Measurements from ENCODE around the gene ZNF407. TPM values are rescaled to one million over a fixed set of nuclear protein-coding genes. Genes with fewer than 3 reads are reported as not detected.

ZNF407 gene
- total RNA-seq, 1 donor from 2014 or later = 26.7 TPM

GRCh38 chr18:74582642-74583041, 15.0 kb upstream of the ZNF407 start:
- Mint-ChIP-seq H3K4me3 (no peak overlapping the region), H3K27me3 (peaks cover 43% of the 10 kb centered on the region), H3K27ac (no peak overlapping the region), H3K9me3 (no peaks in the 10 kb centered on the region), H3K36me3 (ENCODE audit: low read depth) (no peaks in the 10 kb centered on the region), H3K4me1 (no peaks in the 10 kb centered on the region)
- DNase-seq (no peak), ATAC-seq (ENCODE audit: low read depth) (no peak)
- ChIA-PET CTCF (no interaction called here), POLR2A (no interaction called here)
- TF ChIP-seq CTCF (IDR thresholded peaks at IDR 0.05) = no peak
- intact Hi-C loops (cut with micrococcal nuclease) = no loop called here

DNA sequence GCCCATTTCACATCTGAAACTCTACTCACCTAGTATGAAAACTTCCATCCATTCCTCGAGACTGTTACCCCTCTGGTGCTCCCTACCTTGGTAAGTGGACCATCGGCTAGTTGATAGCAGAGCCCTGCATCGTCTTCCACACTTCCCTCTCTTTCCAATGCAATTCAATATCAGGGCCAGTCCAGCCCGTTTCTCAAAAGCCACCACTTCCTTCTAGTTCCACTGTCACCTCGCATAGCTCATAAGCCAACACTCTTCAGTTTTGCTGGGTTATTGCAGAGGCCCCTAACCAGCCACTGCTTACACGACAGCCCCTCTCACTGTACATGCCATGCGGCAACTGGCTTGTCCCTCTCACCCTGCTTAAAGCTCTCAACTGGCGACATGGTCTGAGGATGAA, 10.2 kb upstream of the ZNF407 start:
- Mint-ChIP-seq H3K4me1 (peaks cover 6% of the 10 kb centered on the region), H3K9me3 (no peaks in the 10 kb centered on the region), H3K4me3 (no peak overlapping the region), H3K36me3 (ENCODE audit: low read depth) (peaks cover 6% of the 10 kb centered on the region), H3K27ac (no peak overlapping the region), H3K27me3 (peaks cover 12% of the 10 kb centered on the region)
- TF ChIP-seq CTCF (IDR thresholded peaks at IDR 0.05) = no peak
- ChIA-PET POLR2A (no interaction called here), CTCF (no interaction called here)
- intact Hi-C loops (cut with micrococcal nuclease) = no loop called here
- ATAC-seq (ENCODE audit: low read depth) (no peak), DNase-seq (no peak)

DNA sequence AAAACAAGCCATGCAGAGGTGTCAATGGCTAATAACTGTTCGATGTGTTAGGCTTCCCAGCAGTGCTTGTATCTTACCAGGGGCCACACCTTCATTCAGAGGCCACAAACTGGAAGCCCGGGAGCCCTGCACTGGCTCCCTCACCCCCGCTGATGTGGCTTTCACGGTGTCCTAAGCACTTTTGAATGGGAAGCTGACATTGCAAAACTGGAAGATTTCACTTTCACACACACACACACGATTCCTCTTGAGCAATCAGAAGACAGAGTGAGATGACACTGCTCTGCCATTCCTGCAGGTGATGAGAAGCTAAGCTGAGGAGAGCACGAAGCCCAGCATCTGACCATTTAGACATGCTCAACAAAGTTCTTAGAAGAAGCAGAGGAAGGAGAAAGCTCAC, 8.6 kb upstream of the ZNF407 start:
- no peak overlapping the region for H3K4me3 Mint-ChIP-seq
- H3K27me3 Mint-ChIP-seq = peaks cover 6% of the 10 kb centered on the region
- ATAC-seq (ENCODE audit: low read depth) (no peak), DNase-seq (no peak)
- CTCF ChIA-PET = no interaction called here
- intact Hi-C loops (cut with micrococcal nuclease) = no loop called here
- H3K27ac Mint-ChIP-seq = no peak overlapping the region
- POLR2A ChIA-PET = no interaction called here
- no peak for TF ChIP-seq CTCF (IDR thresholded peaks at IDR 0.05)
- peaks cover 20% of the 10 kb centered on the region for H3K36me3 Mint-ChIP-seq (ENCODE audit: low read depth)
- peaks cover 14% of the 10 kb centered on the region for H3K4me1 Mint-ChIP-seq
- H3K9me3 Mint-ChIP-seq = no peaks in the 10 kb centered on the region

GRCh38 chr18:74589811-74590210, 7.9 kb upstream of the ZNF407 start:
- no peak for TF ChIP-seq CTCF (IDR thresholded peaks at IDR 0.05)
- H3K4me3 Mint-ChIP-seq = no peak overlapping the region
- CTCF ChIA-PET = no interaction called here
- no peak overlapping the region for H3K27ac Mint-ChIP-seq
- POLR2A ChIA-PET = interaction anchor here (0.6 kb wide), 1 partner anchor 19 kb away, joined by 4 read pairs; no protein-coding TSS in a partner anchor
- H3K4me1 Mint-ChIP-seq = peaks cover 18% of the 10 kb centered on the region
- no peaks in the 10 kb centered on the region for H3K9me3 Mint-ChIP-seq
- peaks cover 6% of the 10 kb centered on the region for H3K27me3 Mint-ChIP-seq
- ATAC-seq (ENCODE audit: low read depth) = no peak
- DNase-seq = no peak
- H3K36me3 Mint-ChIP-seq (ENCODE audit: low read depth) = peaks cover 26% of the 10 kb centered on the region
- intact Hi-C loops (cut with micrococcal nuclease) = loop anchor here (10.0 kb wide), 1 partner anchor 1725 kb away; the partner anchor contains the start of gene NETO1

- ATAC-seq (ENCODE audit: low read depth) = no peak
- DNase-seq = no peak
- TF ChIP-seq CTCF (IDR thresholded peaks at IDR 0.05) = no peak
- peaks cover 34% of the 10 kb centered on the region for H3K36me3 Mint-ChIP-seq (ENCODE audit: low read depth)
- ChIA-PET POLR2A (interaction anchor here (0.5 kb wide), 1 partner anchor 40 kb away, joined by 7 read pairs; no protein-coding TSS in a partner anchor), CTCF (no interaction called here)
- H3K27ac Mint-ChIP-seq = peak overlapping the region; percentile 43
- no peak overlapping the region for H3K4me3 Mint-ChIP-seq
- intact Hi-C loops (cut with micrococcal nuclease) = loop anchor here (10.0 kb wide), 1 partner anchor 1726 kb away; the partner anchor contains the start of gene NETO1
- peaks cover 3% of the 10 kb centered on the region for H3K27me3 Mint-ChIP-seq
- peaks cover 27% of the 10 kb centered on the region for H3K4me1 Mint-ChIP-seq
- no peaks in the 10 kb centered on the region for H3K9me3 Mint-ChIP-seq
These were observed 7.0 kb upstream of the ZNF407 start for GRCh38 chr18:74590671-74591070.
